GM18508 (cell line): ENCODE data around the gene DPRX.

Experiments used
- ATAC-seq: cut with Tn5 transposase; IDR thresholded peaks from one replicate; pipeline ENCODE4 v1.9.1; 2021; ENCODE audit warnings: moderate number of reproducible peaks; ENCODE audit not compliant: insufficient read depth, unreplicated experiment

The DPRX gene

GRCh38 chr19:53631949-53632407, at the start of gene DPRX:
Gene DPRX, plus strand, starts transcription at chr19:53631999. Its CDS starts 108 bp downstream, at chr19:53632107.
- no peak for ATAC-seq

GRCh38 chr19:53583181-53583580, 48.6 kb upstream of the DPRX start:
- no peak for ATAC-seq

GRCh38 chr19:53586277-53586691, 45.5 kb upstream of the DPRX start:
- ATAC-seq: no peak

- ATAC-seq: no peak
These were observed 36.8 kb upstream of the DPRX start for GRCh38 chr19:53594811-53595509.

GRCh38 chr19:53595510-53595867, 36.3 kb upstream of the DPRX start:
- ATAC-seq: no peak

GRCh38 chr19:53596056-53596455, 35.7 kb upstream of the DPRX start:
- no peak for ATAC-seq

GRCh38 chr19:53597023-53597422, 34.8 kb upstream of the DPRX start:
- no peak for ATAC-seq

- ATAC-seq: no peak
These were observed 33.4 kb upstream of the DPRX start for GRCh38 chr19:53598361-53598760.

- ATAC-seq: no peak
These were observed 31.6 kb upstream of the DPRX start for GRCh38 chr19:53600217-53600616.

GRCh38 chr19:53606031-53606430, 25.8 kb upstream of the DPRX start:
- ATAC-seq: no peak

GRCh38 chr19:53608381-53608780, 23.4 kb upstream of the DPRX start:
- ATAC-seq: no peak

GRCh38 chr19:53612762-53613526, 18.9 kb upstream of the DPRX start:
- no peak for ATAC-seq

GRCh38 chr19:53621885-53622740, 9.7 kb upstream of the DPRX start:
- no peak for ATAC-seq

GRCh38 chr19:53624771-53625545, 6.8 kb upstream of the DPRX start:
- ATAC-seq: no peak

- ATAC-seq: no peak
These were observed 5.3 kb upstream of the DPRX start for GRCh38 chr19:53626486-53626885.

- ATAC-seq: no peak
These were observed 4.8 kb upstream of the DPRX start for GRCh38 chr19:53626976-53627375.

GRCh38 chr19:53634768-53635167, 3.0 kb downstream of the DPRX start:
- no peak for ATAC-seq

GRCh38 chr19:53639471-53639870, 7.7 kb downstream of the DPRX start:
- ATAC-seq: no peak

- no peak for ATAC-seq
These were observed 10.7 kb downstream of the DPRX start for GRCh38 chr19:53642381-53643099.
